A549 (cell line): ENCODE data around the gene CCNYL1. TPM values are rescaled to one million over a fixed set of nuclear protein-coding genes. Genes with fewer than 3 reads are reported as not detected.

Experiments
- ATAC-seq, 2 experiments: fragments of 200-7000 bp in 1 of 2; fragments of >200 bp in 1 of 2; cut with Nextera tagmentation in 1 of 2; cut with Tn5 transposase in 1 of 2; 3 replicates each; pipeline versions ENCODE4 v1.8.0 to v1.9.1; 2018 to 2020; ENCODE audit warnings: mild to moderate bottlenecking in 1 of 2, moderate library complexity in 1 of 2
- CTCF ChIA-PET: fragments of 300-600 bp; sonication (Branson Sonifier 250); formaldehyde crosslinking; extraction: SDS; loops from one replicate; lab custom pipeline; 2021; ENCODE audit warnings: antibody characterized with exemption, inconsistent platforms; lab: Yijun Ruan, JAX
- POLR2A ChIA-PET: fragments of 350-600 bp; formaldehyde crosslinking; extraction: SDS; loops from one replicate; lab custom pipeline; 2021; ENCODE audit warnings: antibody characterized with exemption, inconsistent platforms; lab: Yijun Ruan, JAX
- DNase-seq, 2 experiments: peaks; one replicate each; pipeline versions ENCODE4 v3.0.0 to v3.0.0-alpha.2; 2011 to 2016; ENCODE audit warnings: low read depth in 1 of 2, low spot score in 1 of 2
- FAIRE-seq: peaks from 2 replicates; lab custom pipeline; 2011; peaks lifted over from hg19 to GRCh38; lab: Jason Lieb, UNC
- H3K27ac ChIP-seq, 2 experiments: fragments of >200 bp; sonication (Bioruptor Twin); formaldehyde crosslinking; 3 replicates each; pipeline ENCODE4 v1.5.1; 2016 to 2017
- H3K4me1 ChIP-seq: fragments of >200 bp; sonication (Bioruptor Twin); formaldehyde crosslinking; 3 replicates; pipeline ENCODE4 v1.6.1; 2016
- H3K4me2 ChIP-seq: fragments of >200 bp; sonication (Bioruptor Twin); formaldehyde crosslinking; 3 replicates; pipeline ENCODE4 v1.6.1; 2016
- H3K4me3 ChIP-seq: fragments of >200 bp; sonication (Bioruptor Twin); formaldehyde crosslinking; 3 replicates; pipeline ENCODE4 v1.5.1; 2016
- H3K9me3 ChIP-seq: fragments of >200 bp; sonication (Bioruptor Twin); formaldehyde crosslinking; 3 replicates; pipeline ENCODE4 v1.6.1; 2016
- ATOH8 ChIP-seq: fragments of 250-450 bp; sonication (Bioruptor Pico); IDR thresholded peaks from 2 replicates; pipeline ENCODE4 v1.5.0; 2020; ENCODE audit warnings: low read depth, mild to moderate bottlenecking, moderate library complexity
- CEBPB ChIP-seq, 2 experiments: fragments of >200 bp in 1 of 2; sonication (Bioruptor Twin) in 1 of 2; formaldehyde crosslinking in 1 of 2; IDR thresholded peaks; 2 replicates each; pipeline ENCODE4 v1.6.1; 2012 to 2016
- CTCF ChIP-seq: fragments of >200 bp; sonication (Bioruptor Twin); formaldehyde crosslinking; IDR thresholded peaks from 3 replicates; pipeline ENCODE4 v1.5.1; 2016
- EHF ChIP-seq: fragments of 250-450 bp; sonication (Bioruptor Pico); IDR thresholded peaks from 2 replicates; pipeline ENCODE4 v1.5.0; 2020; ENCODE audit warnings: mild to moderate bottlenecking
- EHMT2 ChIP-seq: fragments of 200-600 bp; sonication (generic); IDR thresholded peaks from 2 replicates; pipeline ENCODE4 v1.6.1; 2016; ENCODE audit warnings: antibody characterized with exemption, low read depth, mild to moderate bottlenecking, moderate library complexity
- ELK1 ChIP-seq: fragments of 150-350 bp; IDR thresholded peaks from 2 replicates; pipeline ENCODE4 v1.6.1; 2014; ENCODE audit warnings: low read depth, mild to moderate bottlenecking, low read length
- EP300 ChIP-seq, 2 experiments: fragments of >200 bp; sonication (Bioruptor Twin); formaldehyde crosslinking; IDR thresholded peaks; 2 replicates in 1 of 2; 3 replicates in 1 of 2; pipeline ENCODE4 v1.6.1; 2016 to 2017
- HDAC2 ChIP-seq: fragments of 200-600 bp; sonication (generic); IDR thresholded peaks from 2 replicates; pipeline ENCODE4 v1.6.1; 2016
- HEYL ChIP-seq: fragments of 250-450 bp; sonication (Bioruptor Pico); IDR thresholded peaks from 2 replicates; pipeline ENCODE4 v1.8.0; 2021; ENCODE audit warnings: mild to moderate bottlenecking, moderate library complexity
- HMGXB4 ChIP-seq: fragments of 250-450 bp; sonication (Bioruptor Pico); IDR thresholded peaks from 2 replicates; pipeline ENCODE4 v1.5.0; 2021; ENCODE audit warnings: mild to moderate bottlenecking, moderate library complexity, borderline replicate concordance
- HOXA7 ChIP-seq: fragments of 250-450 bp; sonication (Bioruptor Pico); IDR thresholded peaks from 2 replicates; pipeline ENCODE4 v1.5.0; 2020; ENCODE audit warnings: mild to moderate bottlenecking, moderate library complexity
- HOXB13 ChIP-seq: fragments of 250-450 bp; sonication (Bioruptor Pico); IDR thresholded peaks from 2 replicates; pipeline ENCODE4 v1.5.0; 2020; ENCODE audit warnings: low read depth, mild to moderate bottlenecking, moderate library complexity
- MAZ ChIP-seq: fragments of 150-350 bp; IDR thresholded peaks from 2 replicates; pipeline ENCODE4 v1.6.1; 2014; ENCODE audit warnings: antibody characterized with exemption, low read depth, low read length, borderline replicate concordance
- NR3C1 ChIP-seq: fragments of >200 bp; sonication (Bioruptor Twin); formaldehyde crosslinking; IDR thresholded peaks from 3 replicates; pipeline ENCODE4 v1.6.1; 2017
- PBX3 ChIP-seq: IDR thresholded peaks from 2 replicates; pipeline ENCODE4 v1.6.1; 2012
- PHF8 ChIP-seq: fragments of 200-600 bp; sonication (generic); IDR thresholded peaks from 2 replicates; pipeline ENCODE4 v1.6.1; 2016; ENCODE audit warnings: low read depth, mild to moderate bottlenecking, antibody characterized with exemption, moderate library complexity, borderline replicate concordance
- POLR2A ChIP-seq: IDR thresholded peaks from 2 replicates; pipeline ENCODE4 v1.6.1; 2012; ENCODE audit warnings: mild to moderate bottlenecking, low read length
- POLR2AphosphoS2 ChIP-seq: conservative IDR thresholded peaks from 2 replicates; pipeline ENCODE4 v1.6.1; 2012; ENCODE audit warnings: low read length, improper control_type of control experiment, inconsistent platforms
- RAD21 ChIP-seq, 2 experiments: fragments of >200 bp in 1 of 2; sonication (Bioruptor Twin) in 1 of 2; formaldehyde crosslinking in 1 of 2; IDR thresholded peaks in 1 of 2; conservative IDR thresholded peaks in 1 of 2; 2 replicates in 1 of 2; 3 replicates in 1 of 2; pipeline ENCODE4 v1.6.1; 2012 to 2018; ENCODE audit warnings: inconsistent platforms in 1 of 2
- RCOR1 ChIP-seq: fragments of 150-350 bp; IDR thresholded peaks from 2 replicates; pipeline ENCODE4 v1.6.1; 2014; ENCODE audit warnings: antibody characterized with exemption, low read length, low read depth
- RFX5 ChIP-seq: fragments of 450-650 bp; IDR thresholded peaks from 2 replicates; pipeline ENCODE4 v1.7.1; 2014; ENCODE audit warnings: antibody characterized with exemption, mild to moderate bottlenecking, moderate library complexity
- RNF2 ChIP-seq: fragments of 200-600 bp; sonication (generic); IDR thresholded peaks from 2 replicates; pipeline ENCODE4 v1.6.1; 2016; ENCODE audit warnings: low read depth, mild to moderate bottlenecking, antibody characterized with exemption, moderate library complexity, borderline replicate concordance
- SMC3 ChIP-seq: fragments of >200 bp; sonication (Bioruptor Twin); formaldehyde crosslinking; IDR thresholded peaks from 3 replicates; pipeline ENCODE4 v1.6.1; 2018; ENCODE audit warnings: inconsistent platforms
- SREBF2 ChIP-seq: fragments of 450-650 bp; IDR thresholded peaks from 2 replicates; pipeline ENCODE4 v1.6.1; 2014; ENCODE audit warnings: mild to moderate bottlenecking, moderate library complexity
- WGBS: methylation state at CpG from one replicate; pipeline ENCODE4 v1.1.6; 2017; ENCODE audit errors: missing lambda C conversion rate; 5-methylcytosine and 5-hydroxymethylcytosine counted together
- polyA plus RNA-seq, 4 experiments: library from polyadenylated mRNA; depleted of rRNA in 3 of 4; stranded (reverse); fragments of >200 nt; fragmentation: RNase III in 1 of 4; extraction: RNeasy Plus Mini Kit Qiagen cat#74134 plus additional on column Dnase treatment in 1 of 4; gene quantifications; 2 replicates in 3 of 4; 3 replicates in 1 of 4; pipeline ENCODE4 v1.2.3, GENCODE V29; 2011 to 2017

The CCNYL1 gene
- polyA plus RNA-seq, 2 of the 4 experiments (the other 2 are of a cell fraction) = 16.9 to 31.6 TPM

- POLR2A ChIA-PET = no interaction called here
- Histone ChIP-seq H3K4me1 (peaks cover 15% of the 10 kb centered on the region), H3K9me3 (no peaks in the 10 kb centered on the region), H3K4me2 (no peak overlapping the region), H3K4me3 (no peak overlapping the region), H3K27ac (no peak overlapping the region)
- peak in 1 of 2 experiments; percentile 52 for DNase-seq
- ATAC-seq = peak; percentile 62 to 71; a peak in 5 of 6 replicates
- FAIRE-seq = no peak
- no peak for TF ChIP-seq SREBF2
- no peak for TF ChIP-seq ATOH8 (CRISPR knock-in tag)
- no peak for TF ChIP-seq HEYL
- TF ChIP-seq HOXB13 (CRISPR knock-in tag) = no peak
- TF ChIP-seq RFX5 = no peak
- TF ChIP-seq CTCF = peak; percentile 23; the same call in 2 of the 3 replicates
- no peak for TF ChIP-seq EHMT2
- TF ChIP-seq PBX3 = no peak
- TF ChIP-seq POLR2AphosphoS2 = no peak
- no peak for TF ChIP-seq RCOR1
- no peak for TF ChIP-seq HDAC2
- TF ChIP-seq RNF2 = no peak
- TF ChIP-seq MAZ = no peak
- TF ChIP-seq SMC3 = 0 out of 3 replicates have a peak, but pooled peaks have one; percentile 18
- TF ChIP-seq ELK1 = no peak
- TF ChIP-seq POLR2A = no peak
- no peak for TF ChIP-seq CEBPB (IDR thresholded peaks at IDR 0.05)
- no peak for TF ChIP-seq EP300 (IDR thresholded peaks at IDR 0.05)
- TF ChIP-seq HOXA7 (CRISPR knock-in tag) = no peak
- TF ChIP-seq RAD21 (conservative IDR thresholded peaks at IDR 0.05 in 1 of 2, IDR thresholded peaks at IDR 0.05 in 1 of 2) = peak; percentile 30 to 35; a peak in 3 of 5 replicates
- no peak for TF ChIP-seq HMGXB4 (CRISPR knock-in tag)
- TF ChIP-seq NR3C1 = no peak
- no peak for TF ChIP-seq PHF8
- no peak for TF ChIP-seq EHF (CRISPR knock-in tag)
- CTCF ChIA-PET = interaction anchor here (0.7 to 2.6 kb wide), 4 partner anchors 47 to 70 kb away, joined by 3 to 10 read pairs (median 6); no protein-coding TSS in a partner anchor
- 34% methylated on average over 2 of the region's 2 CpGs for WGBS
These were observed 36.6 kb upstream of the CCNYL1 start for GRCh38 chr2:207674826-207675225.
